NT2/D1 (cell line): Measurements from ENCODE around the gene ARHGAP35.

ENCODE experiments used
- YY1 ChIP-seq: IDR thresholded peaks from 2 replicates; pipeline ENCODE4 v1.6.1; 2011; ENCODE audit not compliant: insufficient read length, insufficient read depth
- ZNF274 ChIP-seq: IDR thresholded peaks from 2 replicates; pipeline ENCODE4 v1.6.1; 2011; ENCODE audit warnings: mild to moderate bottlenecking, low read depth, low read length

DNA sequence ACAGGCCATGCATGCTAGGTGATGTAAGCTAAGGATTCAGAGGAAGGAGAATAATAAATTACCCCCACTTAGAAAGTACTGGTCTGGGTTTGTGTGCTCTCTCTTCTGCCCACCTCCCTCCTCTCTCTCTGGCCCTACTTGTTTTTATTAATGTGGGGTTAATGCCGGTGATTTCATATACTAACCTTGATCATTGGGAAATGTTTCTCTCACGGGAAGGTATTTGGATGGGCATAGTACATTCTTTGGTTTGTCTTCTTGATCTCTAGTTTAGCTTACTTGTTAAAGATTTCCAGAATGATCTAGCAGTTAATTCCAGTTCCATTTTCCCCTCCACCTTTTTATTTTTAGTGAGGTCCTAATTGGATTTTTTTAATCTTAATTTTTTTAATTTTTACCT lies 24.6 kb downstream of the ARHGAP35 start:
- no peak for TF ChIP-seq YY1
- no peak for TF ChIP-seq ZNF274
